ENCODE results near the gene ATPAF1.
"Not testable (repeated sequence)": the region's sequence is repeated elsewhere in the genome, so short reads cannot be mapped to it uniquely, and the experiment has no call there.

Gene ATPAF1

GRCh38 chr1:46659307-46659870 lies 8.8 kb downstream of the ATPAF1 start:
- Histone ChIP-seq H3K4me1 (ENCODE audit: control insufficient read depth, insufficient read depth, low read length) (no peaks in the 10 kb centered on the region), H3K27me3 (ENCODE audit: control insufficient read depth, insufficient read depth, low read length) (no peaks in the 10 kb centered on the region), H3K36me3 (ENCODE audit: control insufficient read depth, insufficient read depth, low read length) (peaks cover 65% of the 10 kb centered on the region), H3K4me3 (ENCODE audit: low read depth, low read length) (no peak overlapping the region), H3K9ac (ENCODE audit: low read depth, low read length) (no peak overlapping the region), H3K9me3 (ENCODE audit: control insufficient read depth, insufficient read depth, low read length) (no peaks in the 10 kb centered on the region), H3K27ac (ENCODE audit: low read depth, low read length) (no peak overlapping the region)

DNA sequence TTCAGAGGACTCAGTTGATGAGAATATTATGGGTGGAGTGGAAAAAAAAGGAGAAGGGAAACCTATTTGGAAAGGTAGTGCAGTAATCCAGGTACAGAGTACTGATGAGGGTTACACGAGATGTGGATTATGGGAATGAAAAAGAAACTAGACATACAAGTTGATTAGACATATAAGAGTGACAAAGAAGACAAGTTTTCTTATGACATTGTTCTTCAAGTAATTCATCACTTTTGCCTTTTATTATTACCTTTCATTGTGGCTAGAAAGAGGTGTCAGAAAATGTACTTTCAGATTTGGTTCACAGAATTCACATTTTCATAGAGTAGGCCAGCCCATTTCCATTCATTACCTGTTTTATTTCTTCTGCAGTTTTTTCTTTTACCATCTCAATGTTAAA lies 10.4 kb downstream of the ATPAF1 start:
- H3K27me3 ChIP-seq (ENCODE audit: control insufficient read depth, insufficient read depth, low read length): no peaks in the 10 kb centered on the region
- no peaks in the 10 kb centered on the region for H3K9me3 ChIP-seq (ENCODE audit: control insufficient read depth, insufficient read depth, low read length)
- no peak overlapping the region for H3K9ac ChIP-seq (ENCODE audit: low read depth, low read length)
- no peak overlapping the region for H3K27ac ChIP-seq (ENCODE audit: low read depth, low read length)
- H3K4me3 ChIP-seq (ENCODE audit: low read depth, low read length): no peak overlapping the region
- no peaks in the 10 kb centered on the region for H3K4me1 ChIP-seq (ENCODE audit: control insufficient read depth, insufficient read depth, low read length)
- peaks cover 70% of the 10 kb centered on the region for H3K36me3 ChIP-seq (ENCODE audit: control insufficient read depth, insufficient read depth, low read length)

GRCh38 chr1:46656643-46657042 lies 11.5 kb downstream of the ATPAF1 start:
- no peaks in the 10 kb centered on the region for H3K9me3 ChIP-seq (ENCODE audit: control insufficient read depth, insufficient read depth, low read length)
- H3K27ac ChIP-seq (ENCODE audit: low read depth, low read length): no peak overlapping the region
- H3K4me3 ChIP-seq (ENCODE audit: low read depth, low read length): no peak overlapping the region
- H3K36me3 ChIP-seq (ENCODE audit: control insufficient read depth, insufficient read depth, low read length): peaks cover 80% of the 10 kb centered on the region
- no peak overlapping the region for H3K9ac ChIP-seq (ENCODE audit: low read depth, low read length)
- no peaks in the 10 kb centered on the region for H3K27me3 ChIP-seq (ENCODE audit: control insufficient read depth, insufficient read depth, low read length)
- no peaks in the 10 kb centered on the region for H3K4me1 ChIP-seq (ENCODE audit: control insufficient read depth, insufficient read depth, low read length)

- no peak overlapping the region for H3K27ac ChIP-seq (ENCODE audit: low read depth, low read length)
- peaks cover 74% of the 10 kb centered on the region for H3K36me3 ChIP-seq (ENCODE audit: control insufficient read depth, insufficient read depth, low read length)
- H3K27me3 ChIP-seq (ENCODE audit: control insufficient read depth, insufficient read depth, low read length): no peaks in the 10 kb centered on the region
- H3K9me3 ChIP-seq (ENCODE audit: control insufficient read depth, insufficient read depth, low read length): no peaks in the 10 kb centered on the region
- H3K4me3 ChIP-seq (ENCODE audit: low read depth, low read length): no peak overlapping the region
- no peak overlapping the region for H3K9ac ChIP-seq (ENCODE audit: low read depth, low read length)
- no peaks in the 10 kb centered on the region for H3K4me1 ChIP-seq (ENCODE audit: control insufficient read depth, insufficient read depth, low read length)
Measured at GRCh38 chr1:46655848-46656247, 12.3 kb downstream of the ATPAF1 start.

DNA sequence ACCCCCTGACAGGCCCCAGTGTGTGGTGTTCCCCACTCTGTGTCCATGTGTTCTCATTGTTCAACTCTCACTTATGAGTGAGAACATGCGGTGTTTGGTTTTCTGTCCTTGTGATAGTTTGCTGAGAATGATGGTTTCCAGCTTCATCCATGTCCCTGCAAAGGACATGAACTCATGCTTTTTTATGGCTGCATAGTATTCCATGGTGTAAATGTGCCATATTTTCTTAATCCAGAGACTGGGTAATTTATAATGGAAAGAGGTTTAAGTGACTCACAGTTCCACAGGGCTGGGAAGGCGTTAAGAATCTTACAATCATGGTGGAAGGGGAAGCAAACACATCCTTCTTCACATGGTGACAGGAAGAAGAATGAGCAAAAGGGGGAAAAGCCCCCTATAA lies 13.5 kb downstream of the ATPAF1 start:
- not testable (repeated sequence) for H3K9ac ChIP-seq (ENCODE audit: low read depth, low read length); H3K27ac ChIP-seq (ENCODE audit: low read depth, low read length); H3K9me3 ChIP-seq (ENCODE audit: control insufficient read depth, insufficient read depth, low read length); H3K27me3 ChIP-seq (ENCODE audit: control insufficient read depth, insufficient read depth, low read length); H3K4me3 ChIP-seq (ENCODE audit: low read depth, low read length); H3K4me1 ChIP-seq (ENCODE audit: control insufficient read depth, insufficient read depth, low read length)
- H3K36me3 ChIP-seq (ENCODE audit: control insufficient read depth, insufficient read depth, low read length): peaks cover 84% of the 10 kb centered on the region

- H3K27ac ChIP-seq (ENCODE audit: low read depth, low read length): no peak overlapping the region
- H3K9ac ChIP-seq (ENCODE audit: low read depth, low read length): no peak overlapping the region
- no peaks in the 10 kb centered on the region for H3K27me3 ChIP-seq (ENCODE audit: control insufficient read depth, insufficient read depth, low read length)
- H3K4me3 ChIP-seq (ENCODE audit: low read depth, low read length): no peak overlapping the region
- H3K4me1 ChIP-seq (ENCODE audit: control insufficient read depth, insufficient read depth, low read length): no peaks in the 10 kb centered on the region
- H3K9me3 ChIP-seq (ENCODE audit: control insufficient read depth, insufficient read depth, low read length): no peaks in the 10 kb centered on the region
- H3K36me3 ChIP-seq (ENCODE audit: control insufficient read depth, insufficient read depth, low read length): peaks cover 84% of the 10 kb centered on the region
Measured at GRCh38 chr1:46654012-46654411, 14.2 kb downstream of the ATPAF1 start.

- peaks cover 84% of the 10 kb centered on the region for H3K36me3 ChIP-seq (ENCODE audit: control insufficient read depth, insufficient read depth, low read length)
- H3K27ac ChIP-seq (ENCODE audit: low read depth, low read length): no peak overlapping the region
Measured at GRCh38 chr1:46653405-46653958, 14.7 kb downstream of the ATPAF1 start.

DNA sequence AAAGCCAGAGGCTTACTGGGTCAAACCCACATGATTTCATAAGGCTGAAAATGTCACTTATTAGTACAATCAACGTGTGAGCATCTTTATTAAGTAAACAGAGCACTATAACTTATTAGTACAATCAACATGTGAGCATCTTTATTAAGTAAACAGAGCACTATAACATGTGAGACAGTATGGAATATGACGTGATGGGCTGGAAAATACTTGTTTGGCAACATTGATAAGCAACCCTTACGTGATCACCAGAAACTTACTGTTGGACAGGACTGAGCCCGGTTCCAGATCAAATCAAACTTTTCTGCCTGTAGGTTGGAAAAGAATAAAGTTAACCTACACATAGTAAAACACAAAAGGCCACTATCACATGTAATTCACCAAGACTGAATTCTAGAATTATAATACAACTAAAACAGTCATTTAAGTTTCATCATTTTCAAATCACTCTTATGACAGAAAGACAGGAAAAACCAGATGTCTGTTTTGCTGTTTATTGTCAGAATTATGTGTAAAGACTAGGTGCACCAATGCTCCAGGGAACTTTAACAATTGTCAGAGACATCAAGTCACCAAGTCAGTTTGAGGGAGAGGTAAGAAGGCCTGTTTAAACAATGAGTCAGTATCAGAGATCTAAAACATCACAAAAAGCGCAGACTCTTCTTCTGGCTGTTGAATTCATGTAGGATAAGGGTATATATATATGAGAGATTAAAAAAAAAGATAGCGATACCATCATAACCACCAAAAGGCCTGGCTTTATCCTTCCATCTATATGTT lies 15.7 kb downstream of the ATPAF1 start:
- H3K27me3 ChIP-seq (ENCODE audit: control insufficient read depth, insufficient read depth, low read length): no peaks in the 10 kb centered on the region
- no peak overlapping the region for H3K9ac ChIP-seq (ENCODE audit: low read depth, low read length)
- no peaks in the 10 kb centered on the region for H3K9me3 ChIP-seq (ENCODE audit: control insufficient read depth, insufficient read depth, low read length)
- no peak overlapping the region for H3K4me3 ChIP-seq (ENCODE audit: low read depth, low read length)
- peaks cover 80% of the 10 kb centered on the region for H3K36me3 ChIP-seq (ENCODE audit: control insufficient read depth, insufficient read depth, low read length)
- no peaks in the 10 kb centered on the region for H3K4me1 ChIP-seq (ENCODE audit: control insufficient read depth, insufficient read depth, low read length)
- no peak overlapping the region for H3K27ac ChIP-seq (ENCODE audit: low read depth, low read length)

More at GRCh38 chr1:46653405-46653958, 14.7 kb downstream of the ATPAF1 start:
- Histone ChIP-seq H3K27me3 (ENCODE audit: control insufficient read depth, insufficient read depth, low read length) (no peaks in the 10 kb centered on the region), H3K9me3 (ENCODE audit: control insufficient read depth, insufficient read depth, low read length) (no peaks in the 10 kb centered on the region), H3K4me1 (ENCODE audit: control insufficient read depth, insufficient read depth, low read length) (no peaks in the 10 kb centered on the region), H3K4me3 (ENCODE audit: low read depth, low read length) (no peak overlapping the region), H3K9ac (ENCODE audit: low read depth, low read length) (no peak overlapping the region)

DNA sequence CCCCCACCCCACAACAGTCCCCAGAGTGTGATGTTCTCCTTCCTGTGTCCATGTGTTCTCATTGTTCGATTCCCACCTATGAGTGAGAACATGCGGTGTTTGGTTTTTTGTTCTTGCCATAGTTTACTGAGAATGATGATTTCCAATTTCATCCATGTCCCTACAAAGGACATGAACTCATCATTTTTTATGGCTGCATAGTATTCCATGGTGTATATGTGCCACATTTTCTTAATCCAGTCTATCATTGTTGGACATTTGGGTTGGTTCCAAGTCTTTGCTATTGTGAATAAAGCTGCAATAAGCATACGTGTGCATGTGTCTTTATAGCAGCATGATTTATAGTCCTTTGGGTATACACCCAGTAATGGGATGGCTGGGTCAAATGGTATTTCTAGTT lies 17.0 kb downstream of the ATPAF1 start:
- H3K27ac ChIP-seq (ENCODE audit: low read depth, low read length); H3K9ac ChIP-seq (ENCODE audit: low read depth, low read length); H3K27me3 ChIP-seq (ENCODE audit: control insufficient read depth, insufficient read depth, low read length); H3K9me3 ChIP-seq (ENCODE audit: control insufficient read depth, insufficient read depth, low read length); H3K4me3 ChIP-seq (ENCODE audit: low read depth, low read length); H3K4me1 ChIP-seq (ENCODE audit: control insufficient read depth, insufficient read depth, low read length): not testable (repeated sequence)
- H3K36me3 ChIP-seq (ENCODE audit: control insufficient read depth, insufficient read depth, low read length): peaks cover 77% of the 10 kb centered on the region

DNA sequence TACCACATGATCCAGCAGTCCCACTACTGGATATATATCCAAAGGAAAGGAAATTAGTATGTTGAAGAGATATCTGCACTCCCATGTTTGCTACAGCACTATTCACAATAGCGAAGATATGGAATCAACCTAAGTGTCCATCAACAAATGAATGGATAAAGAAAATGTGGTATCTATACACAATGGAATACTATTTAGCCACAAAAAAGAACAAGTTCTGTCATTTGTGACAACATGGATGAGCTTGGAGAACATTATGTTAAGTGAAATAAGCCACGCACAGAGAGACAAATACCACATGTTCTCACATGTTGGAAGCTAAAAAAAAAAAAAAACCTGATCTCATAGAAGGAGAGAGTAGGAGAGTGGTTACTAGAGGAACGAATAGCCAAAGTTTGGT lies 17.7 kb downstream of the ATPAF1 start:
- Histone ChIP-seq H3K4me3 (ENCODE audit: low read depth, low read length) (no peak overlapping the region), H3K9me3 (ENCODE audit: control insufficient read depth, insufficient read depth, low read length) (no peaks in the 10 kb centered on the region), H3K36me3 (ENCODE audit: control insufficient read depth, insufficient read depth, low read length) (peaks cover 70% of the 10 kb centered on the region), H3K9ac (ENCODE audit: low read depth, low read length) (no peak overlapping the region), H3K4me1 (ENCODE audit: control insufficient read depth, insufficient read depth, low read length) (no peaks in the 10 kb centered on the region), H3K27me3 (ENCODE audit: control insufficient read depth, insufficient read depth, low read length) (no peaks in the 10 kb centered on the region), H3K27ac (ENCODE audit: low read depth, low read length) (no peak overlapping the region)

- no peak overlapping the region for H3K4me3 ChIP-seq (ENCODE audit: low read depth, low read length)
- H3K36me3 ChIP-seq (ENCODE audit: control insufficient read depth, insufficient read depth, low read length): peaks cover 68% of the 10 kb centered on the region
Measured at GRCh38 chr1:46649764-46650163, 18.4 kb downstream of the ATPAF1 start.

More at GRCh38 chr1:46649764-46650163, 18.4 kb downstream of the ATPAF1 start:
- H3K27ac ChIP-seq (ENCODE audit: low read depth, low read length): no peak overlapping the region
- H3K4me1 ChIP-seq (ENCODE audit: control insufficient read depth, insufficient read depth, low read length): no peaks in the 10 kb centered on the region
- no peaks in the 10 kb centered on the region for H3K9me3 ChIP-seq (ENCODE audit: control insufficient read depth, insufficient read depth, low read length)
- H3K27me3 ChIP-seq (ENCODE audit: control insufficient read depth, insufficient read depth, low read length): no peaks in the 10 kb centered on the region
- H3K9ac ChIP-seq (ENCODE audit: low read depth, low read length): no peak overlapping the region

Data from HUES48 (cell line).